SU-DHL-6 (cell line): Measurements from ENCODE around the gene SKIL.

Source experiments
- H2AFZ ChIP-seq: fragments of 200-600 bp; sonication (generic); 2 replicates; pipeline ENCODE4 v1.6.1; 2014; ENCODE audit warnings: low read depth, mild to moderate bottlenecking, moderate library complexity, mixed read lengths, antibody characterized with exemption, low read length; ENCODE audit not compliant: severe bottlenecking
- H3F3A ChIP-seq: fragments of 200-600 bp; shearing (Covaris generic); 2 replicates; pipeline ENCODE4 v1.6.0; 2016; ENCODE audit warnings: antibody characterized with exemption, mild to moderate bottlenecking; ENCODE audit not compliant: insufficient read depth
- H3K27ac ChIP-seq: fragments of 200-600 bp; sonication (generic); 2 replicates; pipeline ENCODE4 v1.5.1; 2016; ENCODE audit warnings: low read depth, mild to moderate bottlenecking, low read length, moderate library complexity, mixed read lengths
- H3K27me3 ChIP-seq: fragments of 200-600 bp; sonication (generic), shearing (Covaris generic); 2 replicates; pipeline ENCODE4 v1.6.0; 2014; ENCODE audit warnings: mild to moderate bottlenecking, low read length
- H3K36me3 ChIP-seq: fragments of 200-600 bp; sonication (generic); 2 replicates; pipeline ENCODE4 v1.6.1; 2014; ENCODE audit warnings: mild to moderate bottlenecking, low read length, mixed read lengths
- H3K4me2 ChIP-seq: fragments of 300-600, 200-600 bp; shearing (Covaris generic), sonication (generic); 2 replicates; pipeline ENCODE4 v1.6.0; 2014; ENCODE audit warnings: low read length, low read depth, mild to moderate bottlenecking; ENCODE audit not compliant: poor library complexity, severe bottlenecking
- H3K4me3 ChIP-seq: fragments of 200-600 bp; sonication (generic); 2 replicates; pipeline ENCODE4 v1.5.1; 2014; ENCODE audit warnings: antibody characterized with exemption, low read length, mild to moderate bottlenecking, mixed read lengths; ENCODE audit not compliant: insufficient read depth, poor library complexity, severe bottlenecking
- H3K79me2 ChIP-seq: fragments of 200-600 bp; sonication (generic); 2 replicates; pipeline ENCODE4 v1.6.1; 2014; ENCODE audit warnings: mild to moderate bottlenecking, low read length, moderate library complexity; ENCODE audit not compliant: insufficient read depth
- H3K9ac ChIP-seq: fragments of 200-600 bp; sonication (generic); 2 replicates; pipeline ENCODE4 v1.7.0; 2014; ENCODE audit warnings: mild to moderate bottlenecking, low read length
- H3K9me2 ChIP-seq: fragments of 200-600 bp; sonication (generic); replicated peaks from 2 replicates; pipeline ENCODE4 v1.6.1; 2014; ENCODE audit warnings: low read length; ENCODE audit not compliant: insufficient read depth
- H3K9me3 ChIP-seq: fragments of 200-600 bp; sonication (generic); 2 replicates; pipeline ENCODE4 v1.6.1; 2014; ENCODE audit warnings: low read length, mixed read lengths; ENCODE audit not compliant: insufficient read depth
- H4K20me1 ChIP-seq: fragments of 200-600 bp; sonication (generic); 2 replicates; pipeline ENCODE4 v1.6.1; 2014; ENCODE audit warnings: low read depth, mild to moderate bottlenecking, antibody characterized with exemption, low read length, moderate library complexity, mixed read lengths
- EZH2phosphoT487 ChIP-seq: fragments of 200-600 bp; sonication (generic), shearing (Covaris generic); conservative IDR thresholded peaks from 2 replicates; pipeline ENCODE4 v1.6.1; 2018; ENCODE audit warnings: mild to moderate bottlenecking, antibody characterized with exemption, low read length, moderate library complexity, mixed read lengths
- TF ChIP-seq, protein P1 (sequence below): fragments of 200-600 bp; sonication (generic); IDR thresholded peaks from one replicate; pipeline ENCODE4 v1.5.1; 2017; ENCODE audit warnings: antibody characterized with exemption, mild to moderate bottlenecking, low read length, moderate library complexity; ENCODE audit not compliant: insufficient read depth, poor library complexity, severe bottlenecking

The SKIL gene

DNA sequence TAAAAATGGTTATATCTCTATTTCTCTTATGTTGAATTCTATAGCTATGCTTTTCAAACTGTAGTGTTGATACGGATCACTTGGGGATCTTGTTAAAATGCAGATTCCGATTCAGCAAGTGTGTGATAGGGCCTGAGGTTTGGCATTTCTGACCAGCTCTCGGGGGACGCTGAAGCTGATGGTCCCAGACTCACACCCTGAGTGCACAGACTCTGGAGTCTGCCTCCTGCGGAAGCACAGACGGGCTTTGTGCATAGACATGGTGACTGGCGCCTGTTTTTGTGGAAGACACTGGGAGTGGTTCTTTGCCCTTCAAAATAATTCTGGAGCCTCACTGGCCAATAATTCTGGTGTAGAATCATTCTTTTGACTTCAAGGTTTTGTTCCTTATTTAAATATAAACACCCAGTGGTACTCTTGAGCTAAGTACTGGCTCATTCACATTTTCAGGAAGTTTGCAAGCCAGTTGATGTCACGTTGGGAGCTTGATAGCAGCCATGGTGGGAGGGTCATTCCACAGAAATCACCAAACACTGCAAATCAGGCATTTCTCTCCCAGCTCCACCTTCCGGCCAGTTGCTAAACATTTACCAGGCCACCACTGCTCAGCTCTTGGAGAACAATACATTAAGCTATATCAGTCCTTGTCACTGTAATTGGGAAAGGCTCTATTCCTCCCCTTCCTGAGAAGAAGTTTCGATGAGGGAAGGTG lies 80.3 kb downstream of the SKIL start:
- no peaks in the 10 kb centered on the region for H3K36me3 ChIP-seq
- TF ChIP-seq, protein P1, sequence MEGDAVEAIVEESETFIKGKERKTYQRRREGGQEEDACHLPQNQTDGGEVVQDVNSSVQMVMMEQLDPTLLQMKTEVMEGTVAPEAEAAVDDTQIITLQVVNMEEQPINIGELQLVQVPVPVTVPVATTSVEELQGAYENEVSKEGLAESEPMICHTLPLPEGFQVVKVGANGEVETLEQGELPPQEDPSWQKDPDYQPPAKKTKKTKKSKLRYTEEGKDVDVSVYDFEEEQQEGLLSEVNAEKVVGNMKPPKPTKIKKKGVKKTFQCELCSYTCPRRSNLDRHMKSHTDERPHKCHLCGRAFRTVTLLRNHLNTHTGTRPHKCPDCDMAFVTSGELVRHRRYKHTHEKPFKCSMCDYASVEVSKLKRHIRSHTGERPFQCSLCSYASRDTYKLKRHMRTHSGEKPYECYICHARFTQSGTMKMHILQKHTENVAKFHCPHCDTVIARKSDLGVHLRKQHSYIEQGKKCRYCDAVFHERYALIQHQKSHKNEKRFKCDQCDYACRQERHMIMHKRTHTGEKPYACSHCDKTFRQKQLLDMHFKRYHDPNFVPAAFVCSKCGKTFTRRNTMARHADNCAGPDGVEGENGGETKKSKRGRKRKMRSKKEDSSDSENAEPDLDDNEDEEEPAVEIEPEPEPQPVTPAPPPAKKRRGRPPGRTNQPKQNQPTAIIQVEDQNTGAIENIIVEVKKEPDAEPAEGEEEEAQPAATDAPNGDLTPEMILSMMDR = no peak
- no peak for TF ChIP-seq EZH2phosphoT487
- no peaks in the 10 kb centered on the region for H3K9me3 ChIP-seq
- no peak overlapping the region for H3K4me3 ChIP-seq
- H3K9ac ChIP-seq = no peak overlapping the region
- H3K79me2 ChIP-seq = no peaks in the 10 kb centered on the region
- H3K4me2 ChIP-seq = no peak overlapping the region
- no peaks in the 10 kb centered on the region for H3F3A ChIP-seq
- H3K27ac ChIP-seq = no peak overlapping the region
- H3K27me3 ChIP-seq = no peaks in the 10 kb centered on the region
- no peak overlapping the region for H2AFZ ChIP-seq
- no peaks in the 10 kb centered on the region for H3K9me2 ChIP-seq
- no peaks in the 10 kb centered on the region for H4K20me1 ChIP-seq

DNA sequence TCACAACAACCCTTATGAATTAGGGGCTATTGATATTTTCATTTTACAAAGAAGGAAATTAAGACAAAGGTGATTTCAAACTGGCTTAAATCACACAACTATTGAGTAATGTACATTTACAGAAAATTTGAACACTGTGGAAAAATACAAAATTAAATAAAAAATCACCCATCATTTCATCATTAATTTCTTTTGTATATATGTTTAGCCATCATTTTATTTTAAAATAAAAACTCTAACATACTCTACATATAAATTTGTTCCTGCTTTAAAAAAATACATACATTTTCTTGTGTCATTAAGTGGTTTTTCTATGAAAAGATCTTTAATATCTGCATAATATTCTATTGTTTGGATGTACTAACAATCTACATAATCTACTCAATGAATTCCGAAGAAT lies 81.3 kb downstream of the SKIL start:
- Histone ChIP-seq H3F3A (no peaks in the 10 kb centered on the region), H4K20me1 (no peaks in the 10 kb centered on the region), H3K36me3 (no peaks in the 10 kb centered on the region), H3K79me2 (no peaks in the 10 kb centered on the region), H3K9me3 (no peaks in the 10 kb centered on the region), H3K9ac (no peak overlapping the region), H3K4me2 (no peak overlapping the region), H3K27ac (no peak overlapping the region), H3K9me2 (no peaks in the 10 kb centered on the region), H3K4me3 (no peak overlapping the region), H3K27me3 (no peaks in the 10 kb centered on the region), H2AFZ (no peak overlapping the region)
- no peak for TF ChIP-seq EZH2phosphoT487
- TF ChIP-seq, protein P1 = no peak

DNA sequence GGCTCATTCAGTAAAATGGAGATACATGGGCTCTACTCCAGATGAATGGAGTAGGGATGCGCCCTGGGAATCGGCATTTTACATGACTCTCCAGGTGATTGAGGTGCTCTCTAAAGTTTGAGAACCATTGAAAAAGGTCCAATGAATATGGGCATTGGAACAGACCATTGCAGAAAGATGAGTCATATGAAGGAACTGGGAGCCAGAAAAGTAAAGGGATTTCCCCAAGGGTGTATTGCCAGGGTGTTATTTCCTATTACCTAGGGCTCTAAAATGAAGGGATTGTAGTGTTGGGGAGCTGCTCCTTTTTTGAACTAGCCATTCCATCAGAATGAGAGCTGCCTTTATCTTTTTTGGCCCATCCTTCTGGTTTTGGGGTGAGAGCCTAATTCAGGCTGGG lies 82.8 kb downstream of the SKIL start:
- Histone ChIP-seq H2AFZ (no peak overlapping the region), H3K27me3 (no peaks in the 10 kb centered on the region), H3K4me2 (no peak overlapping the region), H3K36me3 (no peaks in the 10 kb centered on the region), H3K27ac (no peak overlapping the region), H3K9ac (no peak overlapping the region), H3K9me2 (no peaks in the 10 kb centered on the region), H3K79me2 (no peaks in the 10 kb centered on the region), H3F3A (no peaks in the 10 kb centered on the region), H4K20me1 (no peaks in the 10 kb centered on the region), H3K9me3 (no peaks in the 10 kb centered on the region), H3K4me3 (no peak overlapping the region)
- TF ChIP-seq, protein P1 = no peak
- no peak for TF ChIP-seq EZH2phosphoT487
